ENCODE results near the gene ANGPT4.
A peak's percentile ranks its signal among the peaks of the same experiment; 100 is the strongest.

Gene ANGPT4

GRCh38 chr20:865440-865839 is 50.7 kb downstream of the ANGPT4 start:
- DNase-seq (ENCODE audit: low read depth): no peak
- no peak overlapping the region for H3K4me3 ChIP-seq (ENCODE audit: control insufficient read depth, low read depth, low read length)
- TF ChIP-seq CTCF (IDR thresholded peaks at IDR 0.05; ENCODE audit: control insufficient read depth, insufficient read depth, low read depth, low read length, missing control alignments): no peak

GRCh38 chr20:860891-861290 is 55.2 kb downstream of the ANGPT4 start:
- TF ChIP-seq CTCF (IDR thresholded peaks at IDR 0.05; ENCODE audit: control insufficient read depth, insufficient read depth, low read depth, low read length, missing control alignments): no peak
- DNase-seq (ENCODE audit: low read depth): no peak
- no peak overlapping the region for H3K4me3 ChIP-seq (ENCODE audit: control insufficient read depth, low read depth, low read length)

- no peak overlapping the region for H3K4me3 ChIP-seq (ENCODE audit: control insufficient read depth, low read depth, low read length)
- DNase-seq (ENCODE audit: low read depth): no peak
- peak; percentile 14 for TF ChIP-seq CTCF (IDR thresholded peaks at IDR 0.05; ENCODE audit: control insufficient read depth, insufficient read depth, low read depth, low read length, missing control alignments)
Observed at GRCh38 chr20:859751-860231, 56.3 kb downstream of the ANGPT4 start.

- DNase-seq (ENCODE audit: low read depth): no peak
- no peak overlapping the region for H3K4me3 ChIP-seq (ENCODE audit: control insufficient read depth, low read depth, low read length)
- no peak for TF ChIP-seq CTCF (IDR thresholded peaks at IDR 0.05; ENCODE audit: control insufficient read depth, insufficient read depth, low read depth, low read length, missing control alignments)
Observed at GRCh38 chr20:858011-858410, 58.1 kb downstream of the ANGPT4 start.

- TF ChIP-seq CTCF (IDR thresholded peaks at IDR 0.05; ENCODE audit: control insufficient read depth, insufficient read depth, low read depth, low read length, missing control alignments): no peak
- peak; percentile 46 for DNase-seq (ENCODE audit: low read depth)
- H3K4me3 ChIP-seq (ENCODE audit: control insufficient read depth, low read depth, low read length): no peak overlapping the region
Observed at GRCh38 chr20:856361-856775, 59.8 kb downstream of the ANGPT4 start.

GRCh38 chr20:855466-856360 is 60.4 kb downstream of the ANGPT4 start:
- TF ChIP-seq CTCF (IDR thresholded peaks at IDR 0.05; ENCODE audit: control insufficient read depth, insufficient read depth, low read depth, low read length, missing control alignments): no peak
- no peak for DNase-seq (ENCODE audit: low read depth)
- H3K4me3 ChIP-seq (ENCODE audit: control insufficient read depth, low read depth, low read length): no peak overlapping the region

Data from AG09309 (cell line).